HG02938 (cell line): ENCODE measurements around the gene CTNNA1.
"Not testable (repeated sequence)": the region's sequence is repeated elsewhere in the genome, so short reads cannot be mapped to it uniquely, and the experiment has no call there.

ENCODE experiments used
- ATAC-seq: cut with Tn5 transposase; IDR thresholded peaks from one replicate; pipeline ENCODE4 v1.9.1; 2021; ENCODE audit warnings: mild to moderate bottlenecking, moderate library complexity; ENCODE audit not compliant: unreplicated experiment

Gene CTNNA1

GRCh38 chr5:138803935-138804334 is 50.7 kb downstream of the CTNNA1 start:
- ATAC-seq = no peak

GRCh38 chr5:138805096-138805495 is 51.9 kb downstream of the CTNNA1 start:
- ATAC-seq = no peak

- ATAC-seq = no peak
Observed at GRCh38 chr5:138807182-138807581, 54.0 kb downstream of the CTNNA1 start.

GRCh38 chr5:138809391-138809790 is 56.2 kb downstream of the CTNNA1 start:
- no peak for ATAC-seq

- ATAC-seq = not testable (repeated sequence)
Observed at GRCh38 chr5:138810861-138811260, 57.6 kb downstream of the CTNNA1 start.

- ATAC-seq = no peak
Observed at GRCh38 chr5:138815529-138815928, 62.3 kb downstream of the CTNNA1 start.

- ATAC-seq = no peak
Observed at GRCh38 chr5:138817241-138817640, 64.0 kb downstream of the CTNNA1 start.

GRCh38 chr5:138819081-138819480 is 65.9 kb downstream of the CTNNA1 start:
- no peak for ATAC-seq

- ATAC-seq = no peak
Observed at GRCh38 chr5:138820695-138821094, 67.5 kb downstream of the CTNNA1 start.

GRCh38 chr5:138824516-138824915 is 71.3 kb downstream of the CTNNA1 start:
- ATAC-seq = no peak

GRCh38 chr5:138824924-138825863 is 72.0 kb downstream of the CTNNA1 start:
- no peak for ATAC-seq

- ATAC-seq = no peak
Observed at GRCh38 chr5:138828556-138828955, 75.3 kb downstream of the CTNNA1 start.

- ATAC-seq = no peak
Observed at GRCh38 chr5:138829341-138829740, 76.1 kb downstream of the CTNNA1 start.

GRCh38 chr5:138831703-138832102 is 78.5 kb downstream of the CTNNA1 start:
- no peak for ATAC-seq

- ATAC-seq = no peak
Observed at GRCh38 chr5:138832218-138832617, 79.0 kb downstream of the CTNNA1 start.

- no peak for ATAC-seq
Observed at GRCh38 chr5:138833080-138833479, 79.9 kb downstream of the CTNNA1 start.

- ATAC-seq = no peak
Observed at GRCh38 chr5:138833726-138834480, 80.7 kb downstream of the CTNNA1 start.

- ATAC-seq = not testable (repeated sequence)
Observed at GRCh38 chr5:138834853-138835252, 81.6 kb downstream of the CTNNA1 start.

GRCh38 chr5:138837160-138837559 is 83.9 kb downstream of the CTNNA1 start:
- no peak for ATAC-seq

- no peak for ATAC-seq
Observed at GRCh38 chr5:138840103-138840502, 86.9 kb downstream of the CTNNA1 start.

- ATAC-seq = no peak
Observed at GRCh38 chr5:138841531-138841930, 88.3 kb downstream of the CTNNA1 start.
